HG02970 (cell line): Measurements from ENCODE around the gene TANGO6.

Experiments
- ATAC-seq: cut with Tn5 transposase; IDR thresholded peaks from one replicate; pipeline ENCODE4 v1.9.1; 2021; ENCODE audit warnings: mild to moderate bottlenecking, moderate library complexity, moderate number of reproducible peaks; ENCODE audit not compliant: unreplicated experiment, low FRiP score

Gene TANGO6

GRCh38 chr16:68860978-68861892, 17.9 kb downstream of the TANGO6 start:
- no peak for ATAC-seq

- ATAC-seq, result no peak
Measured at GRCh38 chr16:68866933-68867332, 23.6 kb downstream of the TANGO6 start.

GRCh38 chr16:68869492-68870088, 26.3 kb downstream of the TANGO6 start:
- ATAC-seq, result no peak

GRCh38 chr16:68873635-68874471, 30.5 kb downstream of the TANGO6 start:
- no peak for ATAC-seq

DNA sequence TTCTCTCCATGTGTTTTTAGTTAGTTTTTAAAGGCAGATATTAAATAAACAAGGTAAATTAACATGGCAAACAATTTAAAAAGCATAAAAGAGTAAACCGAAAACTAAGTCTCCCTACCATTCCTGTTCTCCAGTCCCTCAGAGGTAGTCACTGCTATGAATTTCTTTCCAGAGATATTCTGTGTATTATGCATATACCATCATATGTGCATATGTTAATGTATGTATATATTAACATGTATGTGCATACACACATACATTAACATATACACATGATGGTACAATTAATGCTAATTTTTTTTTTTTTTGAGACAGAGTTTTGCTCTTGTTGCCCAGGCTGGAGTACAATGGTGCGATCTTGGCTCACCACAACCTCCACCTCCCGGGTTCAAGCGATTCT, 32.5 kb downstream of the TANGO6 start:
- no peak for ATAC-seq

DNA sequence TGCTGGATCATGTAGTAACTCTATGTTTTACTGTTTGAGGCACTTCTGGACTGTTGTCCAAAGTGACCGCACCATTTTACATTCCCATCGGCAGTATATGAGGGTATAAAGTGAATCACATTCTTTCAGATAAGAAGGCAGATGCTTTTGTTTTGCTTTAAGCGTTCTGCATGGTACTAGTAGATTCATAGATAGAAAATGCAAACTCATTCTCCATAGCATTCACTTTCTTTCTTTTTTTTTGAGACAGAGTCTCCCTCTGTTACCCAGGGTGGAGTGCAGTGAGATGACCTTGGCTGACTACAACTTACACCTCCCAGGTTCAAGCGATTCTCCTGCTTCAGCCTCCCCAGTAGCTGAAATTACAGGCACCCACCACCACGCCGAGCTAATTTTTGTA, 40.4 kb downstream of the TANGO6 start:
- ATAC-seq, result no peak

- ATAC-seq, result no peak
Measured at GRCh38 chr16:68884401-68884800, 41.1 kb downstream of the TANGO6 start.

GRCh38 chr16:68884861-68885720, 41.8 kb downstream of the TANGO6 start:
- ATAC-seq, result no peak

DNA sequence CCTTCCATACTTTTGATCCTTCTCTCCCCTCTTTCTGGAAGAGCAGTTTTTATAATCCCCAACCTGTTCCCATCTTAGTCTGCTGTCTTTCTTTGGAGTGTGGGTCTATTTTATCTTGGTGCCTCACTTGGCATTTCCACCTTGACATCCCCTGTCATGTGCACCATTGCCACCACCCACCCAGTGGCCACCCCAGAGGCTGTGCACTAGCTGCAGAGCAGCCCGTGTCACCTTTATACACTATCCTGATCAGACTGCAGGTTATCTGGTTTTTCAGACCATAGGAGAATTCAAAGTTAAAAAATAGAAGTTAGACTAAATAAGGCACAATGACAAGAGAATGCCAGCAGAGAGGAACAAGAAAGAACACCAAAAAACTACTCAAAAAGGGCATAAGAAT, 43.8 kb downstream of the TANGO6 start:
- no peak for ATAC-seq

- ATAC-seq, result no peak
Measured at GRCh38 chr16:68889508-68890150, 46.3 kb downstream of the TANGO6 start.

DNA sequence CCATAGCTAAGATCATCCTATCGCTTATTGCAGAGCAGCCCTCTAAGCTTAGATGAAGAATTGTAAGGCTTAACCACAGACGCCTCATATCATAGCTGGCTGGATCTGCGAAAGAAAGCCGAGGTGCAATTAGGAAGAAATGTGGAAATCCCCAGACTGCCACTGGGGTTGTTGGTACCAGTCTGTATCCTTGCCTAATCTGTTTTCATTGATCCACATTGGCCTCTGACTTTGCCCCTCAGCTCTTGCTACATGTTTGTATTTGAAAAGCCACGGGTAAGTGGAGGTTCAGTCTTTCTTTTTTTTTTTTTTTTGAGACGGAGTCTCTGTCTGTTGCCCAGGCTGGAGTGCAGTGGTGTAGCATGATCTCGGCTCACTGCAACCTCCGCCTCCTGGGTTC, 48.9 kb downstream of the TANGO6 start:
- no peak for ATAC-seq

DNA sequence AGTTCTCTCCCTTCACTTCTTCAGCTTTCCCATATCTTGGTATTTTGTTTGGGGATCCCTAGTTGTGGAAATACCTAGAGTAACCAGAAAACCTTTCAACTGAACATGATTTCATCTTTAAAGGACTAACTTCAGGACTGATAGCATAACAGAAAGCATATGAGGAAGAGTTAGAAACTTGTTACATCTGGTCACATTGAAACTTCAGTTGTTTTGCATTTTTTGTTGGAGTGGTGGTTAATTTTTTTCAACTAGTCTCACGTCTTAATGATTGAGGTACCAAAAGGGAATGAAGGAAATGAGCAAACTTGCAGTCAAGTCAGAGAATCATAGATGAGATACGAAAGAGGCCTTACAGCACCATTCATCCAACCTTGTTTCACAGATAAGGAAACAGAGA, 49.6 kb downstream of the TANGO6 start:
- no peak for ATAC-seq

GRCh38 chr16:68893710-68894705, 50.7 kb downstream of the TANGO6 start:
- no peak for ATAC-seq

DNA sequence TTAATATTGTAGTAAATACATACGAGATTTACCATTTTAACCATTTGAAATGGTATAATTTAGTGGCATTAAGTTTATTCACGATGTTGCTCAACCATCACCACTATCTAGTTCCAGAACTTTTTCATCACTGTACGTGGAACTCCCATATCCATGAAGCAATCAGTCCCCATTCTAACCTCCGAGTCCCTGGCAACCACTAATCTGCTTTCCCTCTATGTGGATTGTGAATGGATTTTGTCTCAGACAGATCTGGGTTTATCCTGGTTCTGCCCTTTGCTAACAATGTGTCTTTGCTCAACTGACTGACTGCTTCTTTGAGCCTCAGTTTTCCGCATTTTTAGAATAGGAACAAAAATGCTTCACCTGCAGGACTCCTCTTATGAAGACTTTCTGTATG, 51.4 kb downstream of the TANGO6 start:
- ATAC-seq, result no peak

DNA sequence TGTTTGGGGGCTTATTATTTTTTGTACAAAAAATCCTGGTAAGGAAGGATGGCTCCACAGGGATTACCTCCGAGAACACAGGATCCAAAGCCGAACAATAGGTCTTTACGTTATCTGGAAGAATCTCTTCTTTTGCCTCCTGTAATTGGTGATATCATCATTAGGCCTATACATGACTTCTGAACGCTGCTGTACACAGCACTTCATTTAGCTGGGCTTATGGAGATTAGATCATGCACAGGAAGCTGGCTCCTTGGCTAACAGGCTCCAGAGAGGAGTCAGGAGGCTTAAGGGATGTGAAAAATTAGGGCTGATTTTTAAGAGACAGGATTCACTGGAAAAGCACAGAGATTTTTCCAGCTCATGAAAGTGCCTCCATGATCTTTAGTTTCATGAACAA, 54.7 kb downstream of the TANGO6 start:
- ATAC-seq, result no peak

DNA sequence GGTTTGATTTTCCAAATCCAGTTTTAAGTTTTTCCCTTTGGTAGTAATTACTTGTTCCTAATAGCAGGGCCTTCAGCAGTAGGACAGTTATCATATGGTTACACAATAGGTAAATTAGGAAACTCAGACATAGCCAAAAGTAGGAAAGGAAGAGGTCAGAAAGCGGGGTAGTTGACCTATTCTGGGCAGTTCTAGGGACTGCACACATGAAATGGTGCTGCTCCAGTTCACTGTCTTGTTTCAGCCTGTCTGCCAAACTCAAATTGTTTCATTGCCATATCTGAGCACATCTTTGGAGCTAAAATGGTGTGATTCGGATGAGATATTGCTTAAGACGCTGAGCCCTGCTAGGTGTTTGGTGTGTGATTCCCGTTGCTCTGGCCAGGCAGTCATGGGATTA, 56.7 kb downstream of the TANGO6 start:
- no peak for ATAC-seq

GRCh38 chr16:68902003-68902968, 59.0 kb downstream of the TANGO6 start:
- no peak for ATAC-seq
